ENCODE measurements around the gene ZNF775.
A peak's percentile ranks its signal among the peaks of the same experiment; 100 is the strongest.

The ZNF775 gene

GRCh38 chr7:150369748-150370501 is 9.2 kb upstream of the ZNF775 start:
- DNase-seq = no peak

GRCh38 chr7:150370612-150371071 is 8.5 kb upstream of the ZNF775 start:
- DNase-seq = peak; percentile 45

DNA sequence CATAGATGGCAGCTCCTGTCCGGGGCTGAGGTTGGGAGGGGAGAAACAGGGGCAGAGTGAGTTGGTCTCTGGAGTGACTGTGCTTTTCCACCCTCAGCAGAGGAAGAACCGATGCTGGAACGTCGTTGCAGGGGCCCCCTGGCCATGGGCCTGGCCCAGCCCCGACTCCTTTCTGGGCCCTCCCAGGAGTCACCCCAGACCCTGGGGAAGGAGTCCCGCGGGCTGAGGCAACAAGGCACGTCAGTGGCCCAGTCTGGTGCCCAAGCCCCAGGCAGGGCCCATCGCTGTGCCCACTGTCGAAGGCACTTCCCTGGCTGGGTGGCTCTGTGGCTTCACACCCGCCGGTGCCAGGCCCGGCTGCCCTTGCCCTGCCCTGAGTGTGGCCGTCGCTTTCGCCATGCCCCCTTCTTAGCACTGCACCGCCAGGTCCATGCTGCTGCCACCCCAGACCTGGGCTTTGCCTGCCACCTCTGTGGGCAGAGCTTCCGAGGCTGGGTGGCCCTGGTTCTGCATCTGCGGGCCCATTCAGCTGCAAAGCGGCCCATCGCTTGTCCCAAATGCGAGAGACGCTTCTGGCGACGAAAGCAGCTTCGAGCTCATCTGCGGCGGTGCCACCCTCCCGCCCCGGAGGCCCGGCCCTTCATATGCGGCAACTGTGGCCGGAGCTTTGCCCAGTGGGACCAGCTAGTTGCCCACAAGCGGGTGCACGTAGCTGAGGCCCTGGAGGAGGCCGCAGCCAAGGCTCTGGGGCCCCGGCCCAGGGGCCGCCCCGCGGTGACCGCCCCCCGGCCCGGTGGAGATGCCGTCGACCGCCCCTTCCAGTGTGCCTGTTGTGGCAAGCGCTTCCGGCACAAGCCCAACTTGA is 7.8 kb upstream of the ZNF775 start:
- no peak for DNase-seq

- no peak for DNase-seq
Observed at GRCh38 chr7:150371996-150372270, 7.2 kb upstream of the ZNF775 start.

GRCh38 chr7:150372271-150373048 is 6.7 kb upstream of the ZNF775 start:
- no peak for DNase-seq

GRCh38 chr7:150373049-150373801 is 5.9 kb upstream of the ZNF775 start:
- no peak for DNase-seq

- DNase-seq = no peak
Observed at GRCh38 chr7:150374026-150374425, 5.1 kb upstream of the ZNF775 start.

DNA sequence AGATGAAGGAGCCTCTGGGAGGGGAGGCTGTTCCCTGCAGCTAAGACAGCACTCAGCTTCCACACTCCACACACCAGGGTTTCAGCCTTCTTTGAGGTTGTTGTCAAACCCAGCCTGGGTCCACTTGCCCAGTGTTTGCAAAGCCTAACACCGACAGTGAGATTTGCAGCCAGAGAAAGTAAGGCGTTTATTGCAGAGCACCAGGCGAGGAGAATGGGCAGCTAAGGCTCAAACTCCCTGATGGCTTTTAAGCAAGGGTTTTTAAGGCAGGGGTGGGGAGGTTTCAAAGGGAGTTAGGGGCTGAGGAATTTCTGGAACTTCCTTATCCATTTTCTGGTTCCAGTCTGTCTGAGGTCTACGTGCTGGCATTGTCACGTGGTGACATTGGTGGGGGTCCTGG is 4.7 kb upstream of the ZNF775 start:
- DNase-seq = no peak

DNA sequence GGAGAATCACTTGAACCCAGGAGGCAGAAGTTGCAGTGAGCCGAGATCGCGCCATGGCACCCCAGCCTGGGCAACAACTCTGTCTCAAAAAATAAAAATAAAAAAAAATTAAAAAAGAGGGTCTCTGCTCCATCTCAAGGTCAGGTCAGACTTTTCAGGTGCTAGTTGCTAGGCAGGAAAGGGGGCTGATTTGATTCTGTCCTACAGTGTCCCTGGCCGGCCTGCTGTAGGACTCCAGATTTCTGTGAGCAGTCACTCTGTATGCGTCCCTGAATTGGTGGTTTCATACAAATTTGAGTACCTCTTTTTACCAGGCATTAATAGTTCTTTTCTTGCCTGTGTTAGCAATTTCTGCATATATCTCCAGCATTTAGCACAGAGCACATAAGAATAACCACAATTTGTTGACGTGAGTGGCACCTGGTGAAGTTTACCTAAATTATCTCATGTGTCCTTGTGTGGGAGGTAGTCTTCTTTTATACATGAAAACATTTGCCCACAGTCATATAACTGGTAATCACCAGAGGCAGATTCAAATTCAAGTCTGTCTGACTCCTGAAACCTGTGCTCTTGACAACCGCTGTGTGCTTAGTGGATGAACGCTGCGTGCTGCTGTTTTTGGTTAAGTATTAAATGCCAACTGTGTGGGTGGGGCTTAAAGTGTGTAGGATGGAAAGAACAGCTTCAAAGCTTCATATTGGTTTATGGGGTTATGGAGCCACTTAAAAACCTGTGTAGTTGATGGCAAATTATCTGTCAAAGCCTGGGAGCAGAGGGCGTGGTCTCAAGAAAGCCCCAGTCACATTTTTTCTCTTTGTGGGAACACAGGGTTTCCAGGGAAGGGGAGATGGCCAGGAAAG is 3.2 kb upstream of the ZNF775 start:
- no peak for DNase-seq

GRCh38 chr7:150376560-150376959 is 2.6 kb upstream of the ZNF775 start:
- DNase-seq = no peak

DNA sequence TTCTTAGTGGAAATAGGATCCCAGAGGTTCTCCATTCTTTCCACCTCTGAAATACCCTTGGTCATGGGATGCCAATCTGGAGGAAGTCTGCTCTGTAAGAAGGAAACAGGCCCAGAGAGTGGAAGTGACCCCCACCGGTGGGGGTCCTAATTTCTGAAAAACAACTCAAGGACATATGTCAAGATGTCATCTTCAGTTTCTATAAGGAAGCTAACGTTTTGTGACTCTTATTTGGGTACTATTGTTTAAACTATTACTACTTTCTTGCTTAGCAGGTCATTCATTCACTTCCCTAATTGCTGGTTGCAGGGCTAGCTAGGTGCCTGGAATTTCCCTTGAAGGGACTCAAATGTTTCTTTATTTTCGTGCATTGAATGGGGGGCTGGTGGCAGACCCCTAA is 1.9 kb upstream of the ZNF775 start:
- DNase-seq = no peak

DNA sequence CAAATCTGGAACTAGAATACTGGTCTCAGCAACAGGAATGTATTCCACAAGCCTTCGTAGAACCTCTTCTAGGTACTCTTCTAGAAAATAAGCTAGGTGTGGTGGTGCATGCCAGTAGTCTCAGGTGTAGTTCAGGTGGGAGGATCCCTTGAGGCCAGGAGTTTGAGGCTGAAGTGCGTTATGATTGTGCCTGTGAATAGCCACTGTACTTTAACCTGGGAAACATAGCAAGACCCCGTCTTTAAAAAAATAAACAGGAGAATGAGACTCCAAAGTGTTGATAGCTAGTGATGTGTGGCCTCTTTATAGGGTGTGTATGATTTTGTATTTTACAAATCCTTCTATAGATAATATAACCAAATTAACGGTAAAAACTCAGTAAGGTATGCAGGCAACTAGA is 1.5 kb upstream of the ZNF775 start:
- no peak for DNase-seq

GRCh38 chr7:150378115-150378852 is 846 bp upstream of the ZNF775 start:
- DNase-seq = peak; percentile 72

DNA sequence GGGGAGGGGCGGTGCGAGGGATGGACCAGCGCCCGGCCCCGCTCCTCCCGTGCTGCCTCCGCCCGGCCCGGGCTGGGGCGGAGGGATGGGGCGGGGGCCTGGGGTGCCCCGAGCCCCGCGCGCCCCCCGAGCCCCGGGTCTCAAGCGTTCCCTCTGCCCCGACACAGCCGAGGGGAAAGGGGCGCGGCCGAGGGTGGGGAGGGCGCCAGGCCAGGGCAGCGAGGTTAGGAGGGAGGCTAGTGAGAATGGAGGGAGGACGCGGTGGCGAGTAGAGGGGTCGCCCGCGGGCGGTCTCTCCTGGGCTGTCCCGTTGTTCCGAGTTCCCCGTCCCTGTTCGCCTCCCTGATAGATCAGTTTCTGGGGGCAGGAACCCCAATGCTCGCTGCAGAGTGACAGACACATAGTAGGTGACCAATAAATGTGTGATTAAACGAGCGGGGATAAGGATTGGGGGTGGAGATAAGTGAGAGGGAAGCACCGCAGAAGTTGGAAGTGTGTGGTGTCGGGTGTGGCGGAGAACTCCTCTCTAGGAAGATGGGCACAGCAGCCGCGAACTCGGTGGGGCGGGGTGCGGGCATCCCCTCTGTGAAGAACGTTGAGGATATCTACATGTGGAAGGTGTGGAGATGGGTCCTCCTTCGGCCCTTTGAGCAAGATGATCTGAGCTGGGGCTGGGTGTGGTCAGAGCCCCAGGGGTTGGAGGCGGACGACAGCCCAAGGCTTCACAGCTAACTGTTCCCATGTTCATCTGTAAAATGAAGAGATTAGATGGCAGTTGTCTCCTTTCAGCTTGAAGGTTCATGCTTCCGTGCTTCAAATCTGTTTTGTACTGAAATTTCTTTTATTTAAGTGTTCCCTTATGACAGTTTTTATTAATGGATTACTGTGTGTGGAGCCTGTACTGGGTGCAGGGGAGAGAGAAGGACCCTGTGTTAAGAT is 580 bp downstream of the ZNF775 start:
- DNase-seq = no peak

GRCh38 chr7:150380463-150380862 is 1.3 kb downstream of the ZNF775 start:
- no peak for DNase-seq

DNA sequence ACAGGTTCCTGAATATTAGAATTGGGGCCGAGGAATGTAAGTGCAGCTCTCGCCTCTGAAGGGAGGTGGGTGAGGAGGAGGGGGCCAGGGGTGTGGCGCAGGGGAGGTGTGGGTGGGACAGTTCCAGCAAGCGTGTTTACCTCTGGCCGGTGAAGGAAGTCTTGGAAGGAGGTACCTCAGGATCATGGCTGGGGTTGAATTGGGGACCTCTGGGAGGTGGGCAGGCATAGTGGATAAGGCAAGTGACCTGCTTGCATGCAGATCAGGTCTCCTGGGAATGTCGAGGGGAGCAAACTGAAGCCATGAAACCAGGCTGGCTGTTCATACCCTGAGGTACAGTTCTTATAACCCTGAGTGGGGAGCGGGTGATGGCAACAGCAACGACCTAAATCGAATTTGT is 2.0 kb downstream of the ZNF775 start:
- DNase-seq = no peak

DNA sequence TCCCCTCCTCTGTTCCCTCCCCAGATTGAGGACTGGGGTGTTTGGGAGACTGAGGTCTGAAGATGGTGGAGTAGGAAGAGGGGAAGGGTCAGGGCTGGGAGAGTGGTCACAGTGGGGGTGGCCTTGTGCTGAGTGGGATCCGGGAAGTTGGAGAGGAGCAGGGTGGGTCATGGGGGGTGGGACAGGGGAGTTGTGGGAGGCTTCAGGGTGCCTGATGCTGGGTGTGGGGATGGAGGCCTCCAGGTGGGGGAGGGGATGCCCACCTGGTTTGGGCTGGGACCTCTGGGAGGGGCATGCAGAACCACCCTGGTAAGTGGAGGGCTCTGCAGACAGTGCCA is 2.6 kb downstream of the ZNF775 start:
- no peak for DNase-seq

GRCh38 chr7:150382123-150382843 is 3.2 kb downstream of the ZNF775 start:
- no peak for DNase-seq

GRCh38 chr7:150382844-150383225 is 3.7 kb downstream of the ZNF775 start:
- no peak for DNase-seq

Measured in fibroblast of skin of right quadriceps (primary cell).